OCI-LY7 (cell line): ENCODE data around the gene DBP. TPM values are rescaled to one million over a fixed set of nuclear protein-coding genes. Genes with fewer than 3 reads are reported as not detected.

Source experiments
- BruUV-seq: library from RNA; stranded (reverse); fragments of 400-500 nt; replicated peaks from 2 replicates; lab custom pipeline; 2021; lab: Mats Ljungman, UMichigan
- CTCF ChIA-PET: fragments of 300-600 bp; sonication (Branson Sonifier 250); formaldehyde crosslinking; loops from one replicate; lab custom pipeline; 2022; ENCODE audit warnings: antibody characterized with exemption; ENCODE audit not compliant: unreplicated experiment; lab: Charles Lee
- POLR2A ChIA-PET: fragments of 300-600 bp; sonication (Branson Sonifier 250); formaldehyde crosslinking; loops from one replicate; lab custom pipeline; 2022; ENCODE audit warnings: antibody characterized with exemption; lab: Charles Lee
- DNase-seq: peaks from one replicate; pipeline ENCODE4 v3.0.0-alpha.2; 2015; ENCODE audit warnings: low spot score
- H2AFZ ChIP-seq: fragments of 200-600 bp; sonication (generic), shearing (Covaris generic); 2 replicates; pipeline ENCODE4 v1.6.1; 2014; ENCODE audit warnings: mild to moderate bottlenecking, antibody characterized with exemption, low read length, moderate library complexity
- H3K27ac ChIP-seq: fragments of 200-600 bp; sonication (generic); 2 replicates; pipeline ENCODE4 v1.5.1; 2014; ENCODE audit warnings: mixed run types, low read depth, mild to moderate bottlenecking, moderate library complexity, low read length, inconsistent platforms; ENCODE audit not compliant: poor library complexity, severe bottlenecking
- H3K36me3 ChIP-seq: fragments of 200-600 bp; sonication (generic); 2 replicates; pipeline ENCODE4 v1.6.1; 2014; ENCODE audit warnings: mild to moderate bottlenecking, antibody characterized with exemption, low read length, moderate library complexity, mixed read lengths; ENCODE audit not compliant: insufficient read depth
- H3K4me1 ChIP-seq: fragments of 200-600 bp; sonication (generic); 2 replicates; pipeline ENCODE4 v1.5.1; 2014; ENCODE audit warnings: mild to moderate bottlenecking, low read length; ENCODE audit not compliant: insufficient read depth, poor library complexity, severe bottlenecking
- H3K4me2 ChIP-seq: fragments of 200-600 bp; sonication (generic); 2 replicates; pipeline ENCODE4 v1.6.1; 2014; ENCODE audit warnings: mild to moderate bottlenecking, low read length
- H3K4me3 ChIP-seq: fragments of 200-600 bp; sonication (generic); 2 replicates; pipeline ENCODE4 v1.5.1; 2014; ENCODE audit warnings: mild to moderate bottlenecking, low read depth, low read length; ENCODE audit not compliant: poor library complexity, severe bottlenecking
- H3K79me2 ChIP-seq: fragments of 200-600 bp; sonication (generic); 2 replicates; pipeline ENCODE4 v1.6.1; 2016; ENCODE audit warnings: low read depth, mild to moderate bottlenecking, low read length, moderate library complexity, mixed read lengths; ENCODE audit not compliant: insufficient read depth
- H3K9me2 ChIP-seq: fragments of 200-600 bp; sonication (generic); 2 replicates; pipeline ENCODE4 v1.6.1; 2016; ENCODE audit warnings: mild to moderate bottlenecking, low read length, mixed read lengths; ENCODE audit not compliant: insufficient read depth
- H3K9me3 ChIP-seq: fragments of 200-600 bp; sonication (generic); 2 replicates; pipeline ENCODE4 v1.6.1; 2014; ENCODE audit warnings: mild to moderate bottlenecking, mixed run types, low read length, mixed read lengths
- H4K20me1 ChIP-seq: fragments of 200-600 bp; sonication (generic); 2 replicates; pipeline ENCODE4 v1.6.1; 2014; ENCODE audit warnings: mild to moderate bottlenecking, antibody characterized with exemption, low read length, moderate library complexity, mixed read lengths; ENCODE audit not compliant: insufficient read depth
- EZH2phosphoT487 ChIP-seq: fragments of 200-600 bp; sonication (generic); IDR thresholded peaks from 2 replicates; pipeline ENCODE4 v1.6.1; 2018; ENCODE audit warnings: low read depth, borderline replicate concordance, mild to moderate bottlenecking, mixed run types, antibody characterized with exemption, low read length, moderate library complexity, mixed read lengths
- intact Hi-C: fragments of 100-400 bp; cut with micrococcal nuclease; formaldehyde crosslinking; loops from one replicate; pipeline ENCODE4 v1.10.0; 2022; ENCODE audit not compliant: unreplicated experiment
- total RNA-seq, 2 experiments: library from RNA; depleted of rRNA in 1 of 2; stranded (reverse); fragments of >200 nt in 1 of 2; shearing (Covaris generic) in 1 of 2; gene quantifications; 2 replicates each; pipeline ENCODE4 v1.2.3, GENCODE V29; 2014 to 2022
- TF ChIP-seq, protein P1 (sequence below): fragments of 200-600 bp; sonication (generic); conservative IDR thresholded peaks from 2 replicates; pipeline ENCODE4 v1.5.1; 2014; ENCODE audit warnings: mild to moderate bottlenecking, antibody characterized with exemption, low read length, moderate library complexity, mixed read lengths

Gene DBP
- total RNA-seq, 2 experiments from 2014 or later = 15.7 to 35.6 TPM

DNA sequence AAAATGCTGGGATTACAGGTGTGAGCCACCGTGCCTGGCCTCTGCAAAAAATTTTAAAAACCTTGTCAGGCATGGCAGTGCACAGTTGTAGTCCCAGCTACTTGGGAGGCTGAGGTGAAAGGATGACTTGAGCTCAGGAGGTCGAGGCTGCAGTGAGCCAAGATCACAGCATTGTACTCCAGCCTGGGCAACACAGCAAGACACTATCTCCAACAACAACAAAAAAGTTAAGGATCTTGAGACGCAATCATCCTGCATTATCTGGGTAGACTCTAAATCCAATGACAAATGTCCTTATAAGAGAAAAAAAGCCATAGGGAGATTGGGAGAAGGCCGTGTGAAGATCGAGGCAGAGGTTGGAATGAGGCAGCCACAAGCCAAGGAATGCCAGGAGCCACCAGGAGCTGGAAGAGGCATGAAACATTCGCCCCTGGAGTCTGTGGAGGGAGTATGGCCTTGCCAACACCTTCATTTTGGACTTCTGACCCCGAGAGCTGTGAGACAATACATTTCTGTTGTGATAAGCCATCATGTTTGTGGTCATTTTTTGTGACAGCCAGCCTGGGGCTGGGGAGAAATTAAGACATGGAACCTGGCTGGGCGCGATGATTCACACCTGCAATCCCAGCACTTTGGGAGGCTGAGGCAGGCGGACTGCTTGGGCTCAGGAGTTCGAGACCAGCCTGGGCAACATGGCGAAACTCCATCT, 13.9 kb upstream of the DBP start:
- Histone ChIP-seq H3K4me3 (no peak overlapping the region), H2AFZ (no peak overlapping the region), H3K9me2 (no peaks in the 10 kb centered on the region), H3K36me3 (no peaks in the 10 kb centered on the region), H3K4me2 (no peak overlapping the region), H3K79me2 (no peaks in the 10 kb centered on the region), H4K20me1 (no peaks in the 10 kb centered on the region), H3K4me1 (peaks cover 16% of the 10 kb centered on the region), H3K9me3 (no peaks in the 10 kb centered on the region), H3K27ac (no peak overlapping the region)
- TF ChIP-seq, protein P1, sequence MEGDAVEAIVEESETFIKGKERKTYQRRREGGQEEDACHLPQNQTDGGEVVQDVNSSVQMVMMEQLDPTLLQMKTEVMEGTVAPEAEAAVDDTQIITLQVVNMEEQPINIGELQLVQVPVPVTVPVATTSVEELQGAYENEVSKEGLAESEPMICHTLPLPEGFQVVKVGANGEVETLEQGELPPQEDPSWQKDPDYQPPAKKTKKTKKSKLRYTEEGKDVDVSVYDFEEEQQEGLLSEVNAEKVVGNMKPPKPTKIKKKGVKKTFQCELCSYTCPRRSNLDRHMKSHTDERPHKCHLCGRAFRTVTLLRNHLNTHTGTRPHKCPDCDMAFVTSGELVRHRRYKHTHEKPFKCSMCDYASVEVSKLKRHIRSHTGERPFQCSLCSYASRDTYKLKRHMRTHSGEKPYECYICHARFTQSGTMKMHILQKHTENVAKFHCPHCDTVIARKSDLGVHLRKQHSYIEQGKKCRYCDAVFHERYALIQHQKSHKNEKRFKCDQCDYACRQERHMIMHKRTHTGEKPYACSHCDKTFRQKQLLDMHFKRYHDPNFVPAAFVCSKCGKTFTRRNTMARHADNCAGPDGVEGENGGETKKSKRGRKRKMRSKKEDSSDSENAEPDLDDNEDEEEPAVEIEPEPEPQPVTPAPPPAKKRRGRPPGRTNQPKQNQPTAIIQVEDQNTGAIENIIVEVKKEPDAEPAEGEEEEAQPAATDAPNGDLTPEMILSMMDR = no peak
- no peak for TF ChIP-seq EZH2phosphoT487
- no peak for DNase-seq
- POLR2A ChIA-PET = no interaction called here
- CTCF ChIA-PET = no interaction called here
- no TSS peak for BruUV-seq
- intact Hi-C loops = no loop called here

DNA sequence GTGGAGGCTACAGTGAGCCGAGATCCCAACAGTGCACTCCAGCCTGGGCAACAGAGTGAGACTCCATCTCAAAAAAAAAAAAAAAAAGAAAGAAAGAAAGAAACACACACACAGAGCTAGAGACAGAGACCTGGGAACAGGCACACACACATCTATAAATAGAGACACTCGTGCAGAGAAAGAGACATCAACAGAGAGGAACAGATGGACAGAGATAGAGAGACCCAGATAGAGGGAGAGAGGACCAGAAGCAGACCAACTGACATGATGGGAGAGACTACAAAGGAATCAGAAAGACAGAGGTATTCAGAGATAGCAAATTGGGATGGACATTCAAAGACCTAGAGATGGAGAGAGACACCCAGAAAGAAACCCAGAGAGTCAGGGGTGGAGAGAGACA, 11.0 kb upstream of the DBP start:
- no peak overlapping the region for H3K27ac ChIP-seq
- CTCF ChIA-PET = no interaction called here

More for the DNA sequence above, 11.0 kb upstream of the DBP start:
- Histone ChIP-seq H3K9me3 (no peaks in the 10 kb centered on the region), H3K79me2 (no peaks in the 10 kb centered on the region), H2AFZ (no peak overlapping the region), H3K36me3 (no peaks in the 10 kb centered on the region), H3K9me2 (no peaks in the 10 kb centered on the region), H4K20me1 (no peaks in the 10 kb centered on the region), H3K4me3 (no peak overlapping the region), H3K4me1 (peaks cover 29% of the 10 kb centered on the region), H3K4me2 (no peak overlapping the region)
- POLR2A ChIA-PET = no interaction called here
- intact Hi-C loops = loop anchor here (5.0 kb wide), 2 partner anchors 89 to 324 kb away; no protein-coding TSS in a partner anchor
- TF ChIP-seq, protein P1 = no peak
- no peak for TF ChIP-seq EZH2phosphoT487
- DNase-seq = no peak
- no TSS peak for BruUV-seq
